Left ventricle myocardium inferior (tissue), 1 donor: ENCODE data around the gene CCM2. TPM values are rescaled to one million over a fixed set of nuclear protein-coding genes. Genes with fewer than 3 reads are reported as not detected.
A peak's percentile ranks its signal among the peaks of the same experiment; 100 is the strongest.

Experiments
- DNase-seq: peaks from one replicate; pipeline ENCODE4 v3.0.0-alpha.2; 2020
- H3K27ac ChIP-seq: fragments of 200-600 bp; replicated peaks from 2 replicates; pipeline ENCODE4 v1.8.0; 2021
- H3K27me3 ChIP-seq: fragments of 200-600 bp; 2 replicates; pipeline ENCODE4 v1.8.0; 2021; ENCODE audit warnings: low read depth
- H3K36me3 ChIP-seq: fragments of 200-600 bp; 2 replicates; pipeline ENCODE4 v1.8.0; 2021
- H3K4me1 ChIP-seq: fragments of 200-600 bp; 2 replicates; pipeline ENCODE4 v1.8.0; 2021
- H3K4me3 ChIP-seq: fragments of 200-600 bp; 2 replicates; pipeline ENCODE4 v1.8.0; 2021; ENCODE audit warnings: mild to moderate bottlenecking, moderate library complexity
- H3K9me3 ChIP-seq: fragments of 200-600 bp; replicated peaks from 2 replicates; pipeline ENCODE4 v1.8.0; 2021
- CTCF ChIP-seq: fragments of 200-600 bp; IDR thresholded peaks from 2 replicates; pipeline ENCODE4 v1.8.0; 2021; ENCODE audit warnings: antibody characterized with exemption, mild to moderate bottlenecking, borderline replicate concordance
- intact Hi-C: fragments of 100-400 bp; cut with micrococcal nuclease; formaldehyde crosslinking; loops from one replicate; pipeline ENCODE4 v1.11.0; 2022
- total RNA-seq: library from RNA; stranded (reverse); fragmentation: NEBNext Ultra II Directional; extraction: Animal tissue kit (Norgen Biotek cat#: 25700); gene quantifications from one replicate; pipeline ENCODE4 v1.2.1, GENCODE V29; 2021
- donor health status: DM: no; HTN: yes; CAD: no; lungs with severe emphysema.

Gene CCM2
- total RNA-seq, 1 donor from 2014 or later, result 24.5 TPM

- no peaks in the 10 kb centered on the region for H3K27me3 ChIP-seq
- H3K4me3 ChIP-seq, result no peak overlapping the region
- H3K4me1 ChIP-seq, result peaks cover 11% of the 10 kb centered on the region
- H3K36me3 ChIP-seq, result peaks cover 15% of the 10 kb centered on the region
- no peak for DNase-seq
- intact Hi-C loops, result no loop called here
- no peak for TF ChIP-seq CTCF
- no peaks in the 10 kb centered on the region for H3K9me3 ChIP-seq
- no peak overlapping the region for H3K27ac ChIP-seq
Observed at GRCh38 chr7:45060295-45060694, 60.3 kb downstream of the CCM2 start.

GRCh38 chr7:45061352-45061751, 61.4 kb downstream of the CCM2 start:
- H3K4me3 ChIP-seq, result no peak overlapping the region
- TF ChIP-seq CTCF, result no peak
- no peaks in the 10 kb centered on the region for H3K27me3 ChIP-seq
- peaks cover 26% of the 10 kb centered on the region for H3K36me3 ChIP-seq
- no peaks in the 10 kb centered on the region for H3K9me3 ChIP-seq
- intact Hi-C loops, result no loop called here
- peaks cover 17% of the 10 kb centered on the region for H3K4me1 ChIP-seq
- DNase-seq, result no peak
- no peak overlapping the region for H3K27ac ChIP-seq

GRCh38 chr7:45061806-45062425, 61.9 kb downstream of the CCM2 start:
- no peaks in the 10 kb centered on the region for H3K9me3 ChIP-seq
- intact Hi-C loops, result no loop called here
- no peak overlapping the region for H3K27ac ChIP-seq
- no peak for DNase-seq
- H3K4me3 ChIP-seq, result no peak overlapping the region
- no peaks in the 10 kb centered on the region for H3K27me3 ChIP-seq
- H3K36me3 ChIP-seq, result peaks cover 29% of the 10 kb centered on the region
- H3K4me1 ChIP-seq, result peaks cover 17% of the 10 kb centered on the region
- no peak for TF ChIP-seq CTCF

DNA sequence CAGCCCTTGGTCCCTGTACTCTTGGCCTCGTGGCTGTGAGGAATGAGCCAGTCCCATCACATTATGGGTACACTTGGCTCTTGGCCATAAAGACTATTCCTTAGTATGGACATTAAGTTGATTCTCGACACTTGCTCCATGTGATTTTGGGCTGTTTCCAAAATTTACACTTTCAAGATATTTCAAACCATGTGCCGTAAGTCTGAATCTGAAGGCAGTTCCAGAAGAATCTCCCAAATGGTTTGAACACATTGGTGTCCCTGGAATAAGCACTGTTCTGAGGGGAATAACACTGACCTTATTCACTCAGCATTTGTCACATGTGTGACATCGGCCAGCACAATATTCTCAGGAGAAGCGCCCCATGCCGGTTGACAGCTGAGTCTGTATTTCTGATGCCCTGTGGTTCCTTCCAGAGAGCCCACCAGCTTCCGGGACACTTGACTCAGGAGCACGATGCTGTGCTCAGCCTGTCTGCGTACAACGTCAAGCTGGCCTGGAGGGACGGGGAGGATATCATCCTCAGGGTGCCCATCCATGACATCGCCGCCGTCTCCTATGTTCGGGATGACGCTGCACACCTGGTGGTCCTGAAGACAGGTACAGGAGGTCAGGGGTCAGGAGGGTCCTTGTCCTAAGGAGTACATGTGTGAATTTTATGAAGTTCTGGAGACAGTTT, 64.2 kb downstream of the CCM2 start:
- intact Hi-C loops, result no loop called here
- no peak overlapping the region for H3K27ac ChIP-seq
- TF ChIP-seq CTCF, result no peak
- DNase-seq, result no peak
- no peaks in the 10 kb centered on the region for H3K9me3 ChIP-seq
- H3K36me3 ChIP-seq, result peaks cover 50% of the 10 kb centered on the region
- no peak overlapping the region for H3K4me3 ChIP-seq
- H3K4me1 ChIP-seq, result peaks cover 13% of the 10 kb centered on the region
- no peaks in the 10 kb centered on the region for H3K27me3 ChIP-seq

GRCh38 chr7:45065031-45065995, 65.3 kb downstream of the CCM2 start:
- intact Hi-C loops, result no loop called here
- Histone ChIP-seq H3K36me3 (peaks cover 61% of the 10 kb centered on the region), H3K9me3 (no peaks in the 10 kb centered on the region), H3K27ac (peak overlapping the region; percentile 4), H3K4me3 (no peak overlapping the region), H3K27me3 (no peaks in the 10 kb centered on the region), H3K4me1 (peaks cover 13% of the 10 kb centered on the region)
- no peak for DNase-seq
- no peak for TF ChIP-seq CTCF
